ENCODE measurements around the gene NHLH2. TPM values are rescaled to one million over a fixed set of nuclear protein-coding genes. Genes with fewer than 3 reads are reported as not detected.
A peak's percentile ranks its signal among the peaks of the same experiment; 100 is the strongest.

Gene NHLH2
- total RNA-seq, 1 donor from 2014 or later: 1.1 TPM

GRCh38 chr1:115837740-115838421 is 3.0 kb downstream of the NHLH2 start:
- peak; percentile 23 for ATAC-seq

- ATAC-seq: no peak
Measured at GRCh38 chr1:115837341-115837739, 3.6 kb downstream of the NHLH2 start.

- ATAC-seq: no peak
Measured at GRCh38 chr1:115833856-115834255, 7.1 kb downstream of the NHLH2 start.

DNA sequence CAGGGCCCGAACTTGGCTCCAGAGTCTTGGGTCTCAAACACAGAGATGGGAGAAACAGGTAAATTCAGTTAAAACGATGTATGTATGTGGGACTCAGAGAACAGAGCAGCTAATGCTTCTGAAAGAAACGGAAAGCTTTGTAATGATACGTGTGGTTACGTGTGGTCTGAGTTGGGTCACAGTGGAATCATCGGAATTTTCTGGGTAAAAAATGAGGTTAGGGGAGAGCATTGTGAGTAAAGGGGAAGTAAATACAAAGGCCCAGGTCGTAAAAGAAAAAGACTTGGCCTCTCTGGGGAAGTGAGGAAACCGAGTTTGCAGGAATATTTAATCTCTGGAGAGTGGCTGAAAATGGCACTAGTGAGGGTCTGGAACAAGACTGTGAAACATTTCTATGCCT is 8.3 kb downstream of the NHLH2 start:
- ATAC-seq: no peak

DNA sequence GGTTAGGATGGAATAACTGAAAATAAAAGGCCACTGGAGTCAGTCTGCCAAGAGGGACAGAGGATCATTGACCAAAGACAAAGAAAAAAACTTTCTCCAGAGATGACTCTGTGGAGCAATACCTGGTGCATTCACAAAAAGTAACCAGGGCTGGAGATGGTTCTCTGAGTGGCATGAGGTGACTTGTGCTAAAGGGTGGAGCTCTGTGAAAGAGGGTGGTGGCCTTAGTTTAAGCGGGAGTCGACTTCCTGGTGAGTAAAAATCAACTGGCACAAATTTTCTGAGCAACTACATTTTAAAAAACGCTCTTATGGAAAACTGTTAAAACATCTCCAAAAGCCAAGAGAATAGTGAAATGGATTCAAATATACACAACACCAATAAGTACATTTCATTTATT is 10.0 kb downstream of the NHLH2 start:
- ATAC-seq: peak; percentile 70

GRCh38 chr1:115829947-115830346 is 11.0 kb downstream of the NHLH2 start:
- peak; percentile 35 for ATAC-seq

DNA sequence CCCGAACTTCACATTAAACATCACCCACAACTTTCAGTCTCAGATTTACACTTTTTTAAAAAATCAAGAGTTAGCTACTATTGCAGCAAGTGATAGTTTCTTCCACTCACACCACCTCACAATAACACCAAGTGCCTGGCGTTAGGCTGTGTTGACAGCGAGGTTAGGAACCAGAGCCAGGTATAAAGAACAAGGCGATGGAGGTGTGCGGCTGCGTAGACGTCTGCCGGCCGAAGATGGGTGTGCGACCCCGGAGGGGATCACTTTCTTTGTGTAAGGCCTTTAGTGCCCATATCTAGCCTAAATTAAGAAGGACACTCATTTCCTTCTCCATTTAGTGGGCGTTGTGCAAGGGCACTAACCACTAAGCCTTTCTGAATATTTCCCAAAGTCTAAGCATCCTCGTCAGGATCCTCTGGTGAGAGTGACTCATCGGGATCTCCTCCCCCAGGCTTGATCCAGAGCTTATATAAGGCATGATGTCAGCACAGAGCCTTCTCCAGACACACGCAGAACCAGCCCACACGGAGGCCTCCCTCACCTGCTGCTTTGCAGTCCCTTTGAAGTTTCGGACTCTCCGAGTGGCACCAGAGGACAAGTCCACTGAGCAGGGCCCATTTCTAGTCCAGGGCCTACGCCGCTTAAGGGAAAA is 11.8 kb downstream of the NHLH2 start:
- ATAC-seq: peak; percentile 95

DNA sequence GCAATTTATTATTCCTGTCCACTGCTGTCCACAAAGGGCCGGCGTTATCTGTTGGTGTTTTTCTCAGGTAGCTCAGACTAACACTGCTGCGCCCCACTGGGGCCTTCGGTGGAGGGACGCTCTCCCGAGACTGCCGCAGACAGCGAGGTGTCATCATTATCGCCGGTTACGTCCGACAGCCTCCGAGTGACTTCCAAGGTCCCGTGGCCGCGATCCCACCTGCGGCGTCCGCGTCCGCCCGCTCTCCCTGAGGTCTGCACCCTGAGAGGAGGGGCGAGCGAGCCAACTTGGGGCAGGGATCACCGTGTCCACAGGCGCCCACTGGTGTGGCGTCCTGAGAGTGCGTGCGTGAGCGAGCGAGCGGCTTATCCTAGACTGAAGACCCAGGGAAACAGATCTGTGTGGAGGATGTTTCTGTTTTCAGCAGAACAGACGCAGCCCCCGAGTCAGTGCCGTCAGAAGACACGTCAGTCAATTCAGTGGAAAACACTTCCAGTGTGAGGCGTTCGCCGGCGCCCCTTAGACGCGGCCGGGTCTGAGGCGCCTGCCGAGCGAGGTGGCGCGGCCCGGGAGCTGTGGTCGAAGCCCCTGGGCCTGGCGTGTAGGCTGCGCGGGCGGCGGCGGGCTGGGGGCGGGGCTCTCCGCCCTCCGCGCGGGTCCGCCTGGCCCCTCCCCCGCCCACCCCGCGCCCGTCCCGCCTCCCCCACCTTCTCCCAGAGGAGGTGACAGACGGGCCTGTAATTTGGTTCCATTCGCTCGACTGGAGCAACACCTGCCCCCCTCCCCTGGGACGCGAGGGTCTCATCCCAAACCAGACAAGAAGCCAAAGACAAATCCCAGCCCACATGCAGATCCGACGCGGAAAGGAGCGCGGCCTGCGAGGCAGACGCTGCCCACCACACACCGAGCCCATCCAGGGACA is 12.6 kb downstream of the NHLH2 start:
- peak; percentile 34 for ATAC-seq

GRCh38 chr1:115827452-115828044 is 13.4 kb downstream of the NHLH2 start:
- no peak for ATAC-seq

DNA sequence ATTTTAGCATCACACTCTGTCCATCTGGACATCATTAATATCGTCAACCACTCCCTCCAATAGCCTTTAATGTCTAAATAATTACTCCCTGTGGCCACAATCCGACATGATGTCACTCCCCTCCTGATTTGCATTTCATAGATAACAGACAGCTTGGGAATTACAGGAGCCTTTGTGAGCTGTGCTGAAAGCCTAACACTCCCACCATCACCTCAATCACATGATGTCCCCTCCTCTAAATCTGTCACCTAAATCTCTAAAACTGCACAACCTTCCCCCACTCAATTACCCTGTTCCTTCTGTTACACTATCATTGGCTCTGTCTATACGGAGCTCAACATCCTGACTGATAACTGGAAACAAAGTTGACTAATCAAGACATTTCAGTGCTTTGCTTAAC is 14.3 kb downstream of the NHLH2 start:
- no peak for ATAC-seq

- no peak for ATAC-seq
Measured at GRCh38 chr1:115822117-115822516, 18.8 kb downstream of the NHLH2 start.

GRCh38 chr1:115815694-115816093 is 25.2 kb downstream of the NHLH2 start:
- no peak for ATAC-seq

GRCh38 chr1:115814685-115815398 is 26.1 kb downstream of the NHLH2 start:
- ATAC-seq: peak; percentile 56

DNA sequence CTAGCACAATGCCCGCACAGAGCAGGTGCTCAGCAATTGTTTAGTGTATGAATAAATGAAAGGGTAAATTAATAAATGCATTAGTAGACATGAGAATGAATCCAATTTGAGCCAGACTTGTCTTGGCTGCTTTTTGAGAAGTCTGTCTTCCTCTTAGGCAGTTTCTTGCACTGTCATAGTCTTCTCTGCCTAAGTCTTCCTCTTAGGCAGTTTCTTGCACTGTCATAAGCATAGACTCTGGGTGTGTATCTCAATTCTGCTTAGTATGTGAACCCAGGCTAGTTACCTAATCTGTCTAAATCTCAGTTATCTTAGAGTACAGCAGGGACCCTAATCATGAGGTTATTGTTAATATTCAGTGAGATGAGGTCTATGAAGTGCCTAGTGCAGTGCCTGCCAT is 27.2 kb downstream of the NHLH2 start:
- peak; percentile 69 for ATAC-seq

GRCh38 chr1:115811140-115811828 is 29.6 kb downstream of the NHLH2 start:
- peak; percentile 68 for ATAC-seq

DNA sequence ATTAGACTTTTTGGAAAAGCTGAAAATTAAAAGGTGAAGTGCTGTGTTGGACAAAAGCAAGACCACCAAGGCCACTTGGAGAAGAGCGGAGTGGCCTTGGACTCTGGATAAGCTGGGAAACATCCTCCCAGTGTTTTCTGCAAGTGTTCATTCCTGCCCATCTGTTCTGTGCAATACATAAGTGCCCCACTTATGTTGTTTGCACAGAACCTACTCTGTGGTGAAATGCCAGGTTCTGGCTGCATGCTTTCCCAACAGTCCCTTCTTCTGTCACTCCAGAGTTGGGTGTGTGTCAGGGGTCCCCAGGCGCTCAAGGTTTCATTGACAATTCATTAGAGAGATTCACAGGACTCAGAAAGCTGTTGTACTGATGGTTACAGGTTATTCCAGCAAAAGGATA is 30.3 kb downstream of the NHLH2 start:
- ATAC-seq: no peak

DNA sequence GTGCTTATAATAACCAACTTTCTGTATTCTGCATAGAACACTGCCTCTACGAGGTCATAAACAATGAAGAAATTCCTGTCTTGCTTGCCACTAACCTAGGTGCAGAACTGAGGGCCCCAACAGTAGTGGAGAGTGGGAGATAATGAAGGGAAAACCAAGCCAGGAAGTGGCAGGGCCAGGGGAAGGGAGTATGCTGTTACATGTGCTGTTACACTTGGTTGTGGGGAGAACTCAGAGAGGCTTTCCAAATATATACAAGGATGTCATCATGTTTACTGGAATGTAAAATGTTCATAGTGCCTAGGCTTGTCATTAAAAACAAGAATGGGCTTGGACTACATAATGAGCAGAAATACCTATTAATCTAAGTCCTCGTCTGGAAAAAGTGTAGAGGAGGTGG is 31.1 kb downstream of the NHLH2 start:
- no peak for ATAC-seq

DNA sequence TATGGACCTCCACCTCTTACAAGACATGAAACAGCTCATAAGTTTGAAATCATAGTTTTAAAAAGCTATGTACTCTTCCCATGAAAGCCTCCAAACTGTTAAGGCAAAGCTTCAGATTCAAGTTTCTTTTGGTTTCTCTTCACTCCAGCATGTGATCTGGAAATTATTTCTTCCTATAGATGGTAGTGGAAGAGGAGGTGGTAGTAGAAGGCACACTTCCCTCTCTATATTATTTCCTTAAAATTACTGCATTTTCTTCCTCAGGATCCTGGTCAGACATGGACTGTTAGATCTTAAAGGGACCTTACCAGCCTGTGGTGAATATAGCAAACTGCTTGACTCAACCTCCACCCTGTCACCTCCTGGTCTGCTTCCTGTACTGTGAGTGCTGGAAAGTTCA is 31.9 kb downstream of the NHLH2 start:
- no peak for ATAC-seq

DNA sequence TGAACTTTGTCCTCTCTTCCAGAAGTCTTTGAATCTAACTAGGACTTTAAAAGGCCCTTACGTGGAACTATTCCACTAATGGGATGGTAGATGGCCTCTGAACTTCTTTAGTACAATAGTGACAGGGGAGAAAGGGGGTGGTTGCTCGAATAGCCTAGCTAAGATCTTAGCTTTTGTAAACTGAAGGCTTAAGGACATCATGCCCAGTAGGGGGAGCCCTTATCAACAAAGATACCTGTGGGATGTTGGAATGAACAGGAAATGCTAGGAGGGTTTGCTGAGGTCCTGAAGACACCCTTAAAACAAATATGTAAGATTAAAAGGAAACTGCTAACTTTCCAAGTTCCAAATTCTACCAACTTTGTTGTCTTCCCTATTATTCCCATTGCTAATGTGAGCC is 33.2 kb downstream of the NHLH2 start:
- ATAC-seq: peak; percentile 73

GRCh38 chr1:115805597-115805996 is 35.3 kb downstream of the NHLH2 start:
- ATAC-seq: no peak

DNA sequence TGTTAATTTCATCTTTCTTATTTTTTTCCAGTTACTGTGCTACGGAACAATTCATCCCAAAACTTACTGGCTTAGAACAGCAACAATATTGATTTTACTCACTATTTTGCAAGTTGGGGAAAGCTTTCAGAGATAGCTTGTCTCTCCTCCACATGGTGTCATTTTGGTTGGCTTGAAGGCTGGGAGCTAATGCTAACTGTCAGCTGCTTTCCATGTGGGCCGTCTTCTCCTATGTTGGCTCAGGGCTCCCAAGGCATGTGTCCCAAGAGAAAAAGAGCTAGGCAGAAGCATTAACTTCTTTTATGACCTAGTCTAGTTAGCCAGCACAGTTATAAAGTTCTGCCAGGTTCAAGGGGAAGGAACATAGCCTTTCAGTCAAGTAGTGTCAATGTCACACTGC is 38.5 kb downstream of the NHLH2 start:
- ATAC-seq: no peak

GRCh38 chr1:115797486-115797885 is 43.4 kb downstream of the NHLH2 start:
- no peak for ATAC-seq

Data from esophagus mucosa (tissue), 1 donor.